OCI-M2 (cell line): ENCODE measurements around the gene MIER1.
"Not testable (repeated sequence)": the region's sequence is repeated elsewhere in the genome, so short reads cannot be mapped to it uniquely, and the experiment has no call there.

Experiments used
- DNase-seq: peaks from one replicate; lab custom pipeline; 2025; ENCODE audit not compliant: unreplicated experiment; lab: John Stamatoyannopoulos, UW

MIER1 gene

GRCh38 chr1:66924756-66925557 lies at the start of gene MIER1, which contains the start of gene DNAI4:
MIER1 (plus strand) TSS chr1:66924990; CDS start chr1:66925029, 39 bp downstream.
DNAI4 (minus strand) TSS chr1:66924856; CDS start chr1:66924831, 25 bp downstream.
- DNase-seq = peak; percentile 77

- DNase-seq = no peak
Observed at GRCh38 chr1:66876664-66877063, 48.1 kb upstream of the MIER1 start.

- DNase-seq = no peak
Observed at GRCh38 chr1:66889030-66889429, 35.8 kb upstream of the MIER1 start.

- DNase-seq = no peak
Observed at GRCh38 chr1:66890621-66891020, 34.2 kb upstream of the MIER1 start.

- DNase-seq = no peak
Observed at GRCh38 chr1:66893712-66894111, 31.1 kb upstream of the MIER1 start.

- DNase-seq = not testable (repeated sequence)
Observed at GRCh38 chr1:66915203-66915602, 9.6 kb upstream of the MIER1 start.

- DNase-seq = no peak
Observed at GRCh38 chr1:66916320-66916719, 8.5 kb upstream of the MIER1 start.

- DNase-seq = no peak
Observed at GRCh38 chr1:66917476-66917875, 7.3 kb upstream of the MIER1 start.

- DNase-seq = no peak
Observed at GRCh38 chr1:66919063-66919462, 5.7 kb upstream of the MIER1 start.

GRCh38 chr1:66919828-66920227 lies 5.0 kb upstream of the MIER1 start:
- DNase-seq = no peak

- DNase-seq = no peak
Observed at GRCh38 chr1:66920543-66920942, 4.2 kb upstream of the MIER1 start.

GRCh38 chr1:66925558-66925910 lies 744 bp downstream of the MIER1 start:
- DNase-seq = no peak

- DNase-seq = no peak
Observed at GRCh38 chr1:66925944-66926343, 1.2 kb downstream of the MIER1 start.

- DNase-seq = no peak
Observed at GRCh38 chr1:66927528-66927927, 2.7 kb downstream of the MIER1 start.

- DNase-seq = no peak
Observed at GRCh38 chr1:66929146-66929688, 4.4 kb downstream of the MIER1 start.

GRCh38 chr1:66929691-66929998 lies 4.9 kb downstream of the MIER1 start:
- no peak for DNase-seq

- peak; percentile 31 for DNase-seq
Observed at GRCh38 chr1:66929999-66930822, 5.4 kb downstream of the MIER1 start.

- DNase-seq = no peak
Observed at GRCh38 chr1:66930823-66931174, 6.0 kb downstream of the MIER1 start.

- DNase-seq = no peak
Observed at GRCh38 chr1:66931590-66931989, 6.8 kb downstream of the MIER1 start.

GRCh38 chr1:66932291-66932690 lies 7.5 kb downstream of the MIER1 start:
- DNase-seq = no peak

- no peak for DNase-seq
Observed at GRCh38 chr1:66933887-66934700, 9.3 kb downstream of the MIER1 start.
